Left renal cortex interstitium (tissue), 4 donors: Measurements from ENCODE around the gene COL4A1. TPM values are rescaled to one million over a fixed set of nuclear protein-coding genes. Genes with fewer than 3 reads are reported as not detected.
"Not testable (repeated sequence)": the region's sequence is repeated elsewhere in the genome, so short reads cannot be mapped to it uniquely, and the experiment has no call there.

Experiments
- DNase-seq, 4 donors: peaks; one replicate each; pipeline ENCODE4 v3.0.0-alpha.2; 2013; ENCODE audit warnings: low read depth in 4 of 4, low spot score in 2 of 4, missing footprints in 1 of 4
- polyA plus RNA-seq, 4 donors: library from polyadenylated mRNA; unstranded; fragments of 120-200 nt; gene quantifications; one replicate each; pipeline ENCODE4 v1.2.1, GENCODE V29; 2013; ENCODE audit not compliant: insufficient read length in 4 of 4

Gene COL4A1
- polyA plus RNA-seq, 4 donors = 518 to 626 (median 569) TPM

GRCh38 chr13:110127986-110128511 lies 178.9 kb downstream of the COL4A1 start:
- DNase-seq = no peak

GRCh38 chr13:110126391-110126961 lies 180.5 kb downstream of the COL4A1 start:
- DNase-seq = no peak

- DNase-seq = no peak
These were observed 181.2 kb downstream of the COL4A1 start for GRCh38 chr13:110125613-110126272.

GRCh38 chr13:110125157-110125556 lies 181.8 kb downstream of the COL4A1 start:
- no peak for DNase-seq

GRCh38 chr13:110124201-110124940 lies 182.6 kb downstream of the COL4A1 start:
- DNase-seq = no peak

- no peak for DNase-seq
These were observed 183.7 kb downstream of the COL4A1 start for GRCh38 chr13:110123041-110123809.

GRCh38 chr13:110121422-110122083 lies 185.4 kb downstream of the COL4A1 start:
- DNase-seq = no peak

GRCh38 chr13:110119935-110120905 lies 186.7 kb downstream of the COL4A1 start:
- no peak for DNase-seq

- DNase-seq = no peak
These were observed 188.9 kb downstream of the COL4A1 start for GRCh38 chr13:110118106-110118505.

GRCh38 chr13:110116072-110116487 lies 190.9 kb downstream of the COL4A1 start:
- DNase-seq = no peak

- DNase-seq = no peak
These were observed 191.4 kb downstream of the COL4A1 start for GRCh38 chr13:110115591-110115990.

- DNase-seq = no peak
These were observed 192.6 kb downstream of the COL4A1 start for GRCh38 chr13:110114316-110114715.

- DNase-seq = no peak
These were observed 193.6 kb downstream of the COL4A1 start for GRCh38 chr13:110113284-110113764.

GRCh38 chr13:110112379-110112778 lies 194.6 kb downstream of the COL4A1 start:
- not testable (repeated sequence) for DNase-seq

- DNase-seq = no peak
These were observed 196.2 kb downstream of the COL4A1 start for GRCh38 chr13:110110783-110111182.

GRCh38 chr13:110109910-110110309 lies 197.0 kb downstream of the COL4A1 start:
- DNase-seq = no peak

GRCh38 chr13:110109140-110109783 lies 197.7 kb downstream of the COL4A1 start:
- no peak for DNase-seq

- DNase-seq = peak in 2 of 4 donors; percentile 38 to 39
These were observed 198.4 kb downstream of the COL4A1 start for GRCh38 chr13:110108348-110109139.
